GM21576 (cell line): ENCODE results near the gene ACAD10.

ENCODE experiments used
- ATAC-seq: cut with Tn5 transposase; IDR thresholded peaks from one replicate; pipeline ENCODE4 v1.9.1; 2021; ENCODE audit warnings: mild to moderate bottlenecking, moderate library complexity; ENCODE audit not compliant: unreplicated experiment

Gene ACAD10

GRCh38 chr12:111773801-111774551, 88.1 kb downstream of the ACAD10 start:
- peak; percentile 43 for ATAC-seq

GRCh38 chr12:111775205-111776193, 89.6 kb downstream of the ACAD10 start:
- ATAC-seq = peak; percentile 77

- no peak for ATAC-seq
Measured at GRCh38 chr12:111776836-111777344, 91.0 kb downstream of the ACAD10 start.

GRCh38 chr12:111777345-111778045, 91.6 kb downstream of the ACAD10 start:
- ATAC-seq = no peak

- ATAC-seq = no peak
Measured at GRCh38 chr12:111780166-111780565, 94.3 kb downstream of the ACAD10 start.

- no peak for ATAC-seq
Measured at GRCh38 chr12:111780615-111781014, 94.8 kb downstream of the ACAD10 start.

GRCh38 chr12:111781085-111781658, 95.3 kb downstream of the ACAD10 start:
- ATAC-seq = no peak

- no peak for ATAC-seq
Measured at GRCh38 chr12:111783046-111783445, 97.2 kb downstream of the ACAD10 start.

GRCh38 chr12:111784953-111785352, 99.1 kb downstream of the ACAD10 start:
- no peak for ATAC-seq

GRCh38 chr12:111785651-111786050, 99.8 kb downstream of the ACAD10 start:
- ATAC-seq = no peak

- ATAC-seq = no peak
Measured at GRCh38 chr12:111788178-111788654, 102.4 kb downstream of the ACAD10 start.

- no peak for ATAC-seq
Measured at GRCh38 chr12:111789779-111790178, 103.9 kb downstream of the ACAD10 start.

- ATAC-seq = no peak
Measured at GRCh38 chr12:111791507-111791906, 105.7 kb downstream of the ACAD10 start.

GRCh38 chr12:111792155-111792855, 106.5 kb downstream of the ACAD10 start:
- ATAC-seq = no peak

- ATAC-seq = no peak
Measured at GRCh38 chr12:111792856-111793235, 107.0 kb downstream of the ACAD10 start.

- ATAC-seq = no peak
Measured at GRCh38 chr12:111798182-111798581, 112.3 kb downstream of the ACAD10 start.

GRCh38 chr12:111799758-111800157, 113.9 kb downstream of the ACAD10 start:
- ATAC-seq = no peak

GRCh38 chr12:111803038-111803626, 117.3 kb downstream of the ACAD10 start:
- ATAC-seq = no peak

GRCh38 chr12:111803851-111804250, 118.0 kb downstream of the ACAD10 start:
- ATAC-seq = no peak
